HG03280 (cell line): ENCODE measurements around the gene NCAM1.
"Not testable (repeated sequence)": the region's sequence is repeated elsewhere in the genome, so short reads cannot be mapped to it uniquely, and the experiment has no call there.

ENCODE experiments used
- ATAC-seq: cut with Tn5 transposase; IDR thresholded peaks from one replicate; pipeline ENCODE4 v1.9.1; 2021; ENCODE audit warnings: mild to moderate bottlenecking, moderate library complexity; ENCODE audit not compliant: unreplicated experiment

NCAM1 gene

GRCh38 chr11:112961146-112961668 is at the start of gene NCAM1:
NCAM1 (plus strand) TSS chr11:112961420.
- no peak for ATAC-seq

GRCh38 chr11:112922606-112923005 is 38.6 kb upstream of the NCAM1 start:
- no peak for ATAC-seq

- ATAC-seq = not testable (repeated sequence)
Observed at GRCh38 chr11:112924836-112925235, 36.4 kb upstream of the NCAM1 start.

GRCh38 chr11:112925516-112926310 is 35.5 kb upstream of the NCAM1 start:
- ATAC-seq = no peak

- ATAC-seq = no peak
Observed at GRCh38 chr11:112928136-112928535, 33.1 kb upstream of the NCAM1 start.

- ATAC-seq = no peak
Observed at GRCh38 chr11:112929432-112929831, 31.8 kb upstream of the NCAM1 start.

- ATAC-seq = no peak
Observed at GRCh38 chr11:112931703-112932102, 29.5 kb upstream of the NCAM1 start.

- no peak for ATAC-seq
Observed at GRCh38 chr11:112932593-112932992, 28.6 kb upstream of the NCAM1 start.

- no peak for ATAC-seq
Observed at GRCh38 chr11:112933970-112934369, 27.2 kb upstream of the NCAM1 start.

- no peak for ATAC-seq
Observed at GRCh38 chr11:112941104-112941503, 20.1 kb upstream of the NCAM1 start.

- no peak for ATAC-seq
Observed at GRCh38 chr11:112942966-112943643, 18.1 kb upstream of the NCAM1 start.

GRCh38 chr11:112946866-112947265 is 14.4 kb upstream of the NCAM1 start:
- no peak for ATAC-seq

- ATAC-seq = no peak
Observed at GRCh38 chr11:112949781-112950575, 11.2 kb upstream of the NCAM1 start.

- ATAC-seq = no peak
Observed at GRCh38 chr11:112958670-112959069, 2.5 kb upstream of the NCAM1 start.

- ATAC-seq = no peak
Observed at GRCh38 chr11:112961751-112962578, 745 bp downstream of the NCAM1 start.

GRCh38 chr11:112962579-112963367 is 1.6 kb downstream of the NCAM1 start:
- no peak for ATAC-seq

- ATAC-seq = no peak
Observed at GRCh38 chr11:112963368-112963955, 2.2 kb downstream of the NCAM1 start.

- no peak for ATAC-seq
Observed at GRCh38 chr11:112965656-112966055, 4.4 kb downstream of the NCAM1 start.

GRCh38 chr11:112966561-112966960 is 5.3 kb downstream of the NCAM1 start:
- no peak for ATAC-seq
